IMR-90 (cell line): ENCODE results near the gene AHNAK. TPM values are rescaled to one million over a fixed set of nuclear protein-coding genes. Genes with fewer than 3 reads are reported as not detected.

ENCODE experiments used
- ATAC-seq: fragments of 200-7000 bp; cut with Tn5 transposase; 2 replicates; pipeline ENCODE4 v1.9.1; 2020; ENCODE audit warnings: low read depth, mild to moderate bottlenecking, moderate library complexity
- BruUV-seq: library from RNA; stranded (reverse); fragments of 400-500 nt; replicated peaks from 2 replicates; lab custom pipeline; 2021; lab: Mats Ljungman, UMichigan
- CTCF ChIA-PET: fragments of 300-600 bp; formaldehyde crosslinking; extraction: SDS; loops from one replicate; lab custom pipeline; 2021; ENCODE audit warnings: antibody characterized with exemption; lab: Yijun Ruan, JAX
- POLR2A ChIA-PET: fragments of 300-600 bp; sonication (Branson Sonifier 250); formaldehyde crosslinking; loops from one replicate; lab custom pipeline; 2022; ENCODE audit warnings: antibody characterized with exemption; ENCODE audit not compliant: unreplicated experiment; lab: Charles Lee
- DNase-seq: peaks from one replicate; pipeline ENCODE4 v3.0.0; 2013
- H2AFZ ChIP-seq: replicated peaks from 2 replicates; pipeline ENCODE3; 2013; ENCODE audit warnings: low read length, mild to moderate bottlenecking; ENCODE audit not compliant: poor library complexity
- H2AK5ac ChIP-seq: 2 replicates; pipeline ENCODE4 v1.6.1; 2013; ENCODE audit warnings: low read depth, low read length, inconsistent platforms
- H2AK9ac ChIP-seq: replicated peaks from 2 replicates; pipeline ENCODE3; 2013; ENCODE audit warnings: mild to moderate bottlenecking, low read depth, low read length, moderate library complexity; ENCODE audit not compliant: poor library complexity
- H2BK120ac ChIP-seq: 2 replicates; pipeline ENCODE4 v1.6.1; 2013; ENCODE audit warnings: low read depth, low read length, inconsistent platforms
- H2BK15ac ChIP-seq: 3 replicates; pipeline ENCODE4 v1.6.1; 2013; ENCODE audit warnings: low read depth, low read length, inconsistent platforms
- H2BK20ac ChIP-seq: 2 replicates; pipeline ENCODE4 v1.6.1; 2013; ENCODE audit warnings: low read depth, mild to moderate bottlenecking, inconsistent platforms, low read length, moderate library complexity
- H2BK5ac ChIP-seq: 2 replicates; pipeline ENCODE4 v1.6.1; 2013; ENCODE audit warnings: mild to moderate bottlenecking, low read depth, low read length, inconsistent platforms; ENCODE audit not compliant: poor library complexity, severe bottlenecking
- H3K14ac ChIP-seq: replicated peaks from 2 replicates; pipeline ENCODE4 v1.6.1; 2013; ENCODE audit warnings: low read depth, low read length, inconsistent platforms
- H3K18ac ChIP-seq: 2 replicates; pipeline ENCODE4 v1.6.1; 2013; ENCODE audit warnings: low read depth, low read length, control low read depth
- H3K23ac ChIP-seq: 2 replicates; pipeline ENCODE4 v1.6.1; 2013; ENCODE audit warnings: low read depth, low read length, inconsistent platforms
- H3K27ac ChIP-seq: 2 replicates; pipeline ENCODE4 v1.5.1; 2013; ENCODE audit warnings: mild to moderate bottlenecking, control low read depth, low read length; ENCODE audit not compliant: insufficient read depth
- H3K27me3 ChIP-seq: 2 replicates; pipeline ENCODE4 v1.6.1; 2013; ENCODE audit warnings: low read length; ENCODE audit not compliant: control insufficient read depth, insufficient read depth
- H3K36me3 ChIP-seq: 2 replicates; pipeline ENCODE4 v1.6.1; 2013; ENCODE audit warnings: low read length, mixed read lengths; ENCODE audit not compliant: control insufficient read depth, insufficient read depth
- H3K4ac ChIP-seq: 2 replicates; pipeline ENCODE4 v1.6.1; 2013; ENCODE audit warnings: low read depth, low read length, inconsistent platforms
- H3K4me1 ChIP-seq: 2 replicates; pipeline ENCODE4 v1.6.1; 2013; ENCODE audit warnings: low read length, mixed read lengths; ENCODE audit not compliant: control insufficient read depth, insufficient read depth
- H3K4me2 ChIP-seq: 2 replicates; pipeline ENCODE4 v1.6.1; 2013; ENCODE audit warnings: low read depth, mild to moderate bottlenecking, control low read depth, low read length, moderate library complexity
- H3K4me3 ChIP-seq: 2 replicates; pipeline ENCODE4 v1.5.1; 2013; ENCODE audit warnings: low read depth, mild to moderate bottlenecking, control low read depth, low read length, moderate library complexity; ENCODE audit not compliant: insufficient read depth
- H3K56ac ChIP-seq: 2 replicates; pipeline ENCODE4 v1.6.1; 2013; ENCODE audit warnings: low read length, inconsistent platforms; ENCODE audit not compliant: insufficient read depth; ENCODE audit errors: extremely low read depth
- H3K79me1 ChIP-seq, 2 experiments: 2 replicates each; pipeline ENCODE4 v1.6.1; 2013; ENCODE audit warnings: low read length in 2 of 2, inconsistent platforms in 1 of 2, low read depth in 1 of 2
- H3K9ac ChIP-seq: 2 replicates; pipeline ENCODE4 v1.6.1; 2013; ENCODE audit warnings: low read depth, low read length, control low read depth
- H3K9me1 ChIP-seq: 2 replicates; pipeline ENCODE4 v1.6.1; 2013; ENCODE audit warnings: low read length, inconsistent platforms; ENCODE audit not compliant: insufficient read depth
- H3K9me3 ChIP-seq: 2 replicates; pipeline ENCODE4 v1.6.1; 2013; ENCODE audit warnings: low read length; ENCODE audit not compliant: control insufficient read depth, insufficient read depth
- H4K20me1 ChIP-seq: 2 replicates; pipeline ENCODE4 v1.6.1; 2013; ENCODE audit warnings: low read length, inconsistent platforms; ENCODE audit not compliant: insufficient read depth
- H4K5ac ChIP-seq: 2 replicates; pipeline ENCODE4 v1.6.1; 2013; ENCODE audit warnings: mild to moderate bottlenecking, low read depth, low read length, control low read depth
- H4K8ac ChIP-seq, 2 experiments: 2 replicates each; pipeline ENCODE4 v1.6.1; 2013; ENCODE audit warnings: low read depth in 2 of 2, low read length in 2 of 2, control low read depth in 1 of 2, inconsistent platforms in 1 of 2
- H4K91ac ChIP-seq: 2 replicates; pipeline ENCODE4 v1.6.1; 2013; ENCODE audit warnings: low read depth, low read length, inconsistent platforms; ENCODE audit not compliant: insufficient read depth
- BHLHE40 ChIP-seq: fragments of 150-350 bp; IDR thresholded peaks from 2 replicates; pipeline ENCODE4 v1.6.1; 2016; ENCODE audit warnings: mild to moderate bottlenecking, low read depth, low read length
- CEBPB ChIP-seq: IDR thresholded peaks from 2 replicates; pipeline ENCODE4 v1.6.1; 2012; ENCODE audit warnings: low read depth, low read length, improper control_type of control experiment
- CHD1 ChIP-seq: IDR thresholded peaks from 2 replicates; pipeline ENCODE4 v1.6.1; 2012; ENCODE audit warnings: low read depth, low read length, improper control_type of control experiment
- FOS ChIP-seq: fragments of 150-350 bp; IDR thresholded peaks from 2 replicates; pipeline ENCODE4 v1.6.1; 2016; ENCODE audit warnings: low read depth, low read length
- MAFK ChIP-seq: IDR thresholded peaks from 2 replicates; pipeline ENCODE4 v1.6.1; 2012; ENCODE audit warnings: low read depth, low read length, improper control_type of control experiment
- MAZ ChIP-seq: IDR thresholded peaks from 2 replicates; pipeline ENCODE4 v1.6.1; 2012; ENCODE audit warnings: low read depth, mild to moderate bottlenecking, low read length, improper control_type of control experiment, moderate library complexity, borderline replicate concordance
- NFE2L2 ChIP-seq: fragments of 150-350 bp; IDR thresholded peaks from 2 replicates; pipeline ENCODE4 v1.6.1; 2016; ENCODE audit warnings: low read depth, mild to moderate bottlenecking, low read length
- POLR2A ChIP-seq: IDR thresholded peaks from 2 replicates; pipeline ENCODE4 v1.6.1; 2012; ENCODE audit warnings: mild to moderate bottlenecking, low read depth, low read length
- RAD21 ChIP-seq: IDR thresholded peaks from 2 replicates; pipeline ENCODE4 v1.6.1; 2012; ENCODE audit warnings: low read length, improper control_type of control experiment
- RCOR1 ChIP-seq: IDR thresholded peaks from 2 replicates; pipeline ENCODE4 v1.6.1; 2012; ENCODE audit warnings: mild to moderate bottlenecking, low read length, improper control_type of control experiment; ENCODE audit not compliant: insufficient replicate concordance
- RFX5 ChIP-seq: IDR thresholded peaks from 2 replicates; pipeline ENCODE4 v1.8.0; 2012; ENCODE audit warnings: low read depth, mild to moderate bottlenecking, low read length, moderate library complexity
- SMC3 ChIP-seq: fragments of 150-350 bp; IDR thresholded peaks from 2 replicates; pipeline ENCODE4 v1.6.1; 2016; ENCODE audit warnings: low read depth, mild to moderate bottlenecking, antibody characterized with exemption, low read length, moderate library complexity
- WGBS, 2 experiments: methylation state at CpG; one replicate each; pipeline versions ENCODE4 v1.1.5 to v1.1.7; 2013; ENCODE audit warnings: missing lambda C conversion rate in 2 of 2; ENCODE audit not compliant: insufficient read length in 1 of 2; ENCODE audit errors: extremely low coverage in 2 of 2; 5-methylcytosine and 5-hydroxymethylcytosine counted together
- dilution Hi-C: fragments of 300-500 bp; cut with HindIII; formaldehyde crosslinking; loops from one replicate; pipeline ENCODE4 v1.14.3; 2018; ENCODE audit warnings: low sequenced_read_pairs; ENCODE audit not compliant: unreplicated experiment
- in situ Hi-C: fragments of 300-500 bp; cut with MboI; formaldehyde crosslinking; loops from 3 replicates; pipeline ENCODE4 v1.14.3; 2019; ENCODE audit warnings: low sequenced_read_pairs, inconsistent platforms, mixed read lengths
- intact Hi-C: fragments of 100-400 bp; cut with micrococcal nuclease; formaldehyde crosslinking; loops from 2 replicates; pipeline ENCODE4 v1.10.0; 2022
- polyA plus RNA-seq, 3 experiments: library from polyadenylated mRNA; depleted of rRNA; stranded (reverse); fragments of >200 nt; gene quantifications; 2 replicates each; pipeline ENCODE4 v1.2.3, GENCODE V29; 2012; ENCODE audit warnings: low replicate concordance in 1 of 3
- total RNA-seq: library from RNA; depleted of rRNA; stranded (reverse); fragments of >200 nt; gene quantifications from 2 replicates; pipeline ENCODE4 v1.2.3, GENCODE V29; 2012
- TF ChIP-seq, protein P1 (sequence below): fragments of 150-350 bp; IDR thresholded peaks from 2 replicates; pipeline ENCODE4 v1.6.1; 2017; ENCODE audit warnings: mild to moderate bottlenecking, antibody characterized with exemption, low read length, low read depth
- TF ChIP-seq, protein P2 (sequence below): fragments of 150-350 bp; IDR thresholded peaks from 2 replicates; pipeline ENCODE4 v1.6.1; 2016; ENCODE audit warnings: low read depth, mild to moderate bottlenecking, low read length, moderate library complexity, borderline replicate concordance
- TF ChIP-seq, protein P3 (sequence below): conservative IDR thresholded peaks from 2 replicates; pipeline ENCODE4 v1.5.1; 2012; ENCODE audit warnings: mild to moderate bottlenecking, low read depth, low read length, improper control_type of control experiment

AHNAK gene
- total and polyA plus RNA-seq, 2 of the 4 experiments (the other 2 are of a cell fraction), result 95.1 to 695 TPM

DNA sequence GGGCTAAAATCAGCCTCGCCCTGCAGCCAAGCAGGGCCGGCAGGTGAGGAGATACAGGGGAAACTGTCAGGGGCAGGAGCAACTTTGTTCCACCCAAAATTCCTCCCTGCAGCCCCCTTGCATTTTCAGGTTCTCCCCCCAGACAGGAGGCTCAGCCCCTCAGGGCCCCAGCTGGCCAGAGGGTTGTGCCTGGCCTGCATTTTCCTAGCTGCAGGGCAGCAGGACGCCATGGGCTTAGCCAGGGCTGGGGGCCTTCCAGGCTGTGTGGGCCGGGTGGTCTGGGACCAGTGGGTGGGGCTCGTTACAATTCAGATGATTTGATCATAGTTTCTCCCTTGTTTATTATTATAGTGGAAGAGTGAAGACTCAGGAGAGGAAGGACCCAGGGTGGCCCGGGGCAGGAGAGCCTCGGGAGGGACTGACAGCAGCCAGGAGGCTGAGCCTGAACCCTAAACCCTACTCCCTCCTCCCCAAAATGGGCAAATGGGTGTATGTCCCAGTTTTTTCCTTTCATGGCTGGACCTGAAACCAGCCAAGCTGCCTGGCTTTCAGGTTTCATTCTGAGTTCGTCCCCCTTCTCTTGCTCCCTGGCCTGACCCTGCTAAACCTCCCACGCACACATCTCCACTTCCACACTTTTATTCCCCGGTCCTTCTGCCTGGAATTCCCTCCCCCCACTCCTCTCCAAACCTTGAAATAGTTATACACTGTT lies 40.0 kb downstream of the AHNAK start:
- Histone ChIP-seq H3K27me3 (no peaks in the 10 kb centered on the region), H3K9me1 (peaks cover 4% of the 10 kb centered on the region; the same call in 1 of the 2 replicates), H3K23ac (no peak overlapping the region), H3K4me2 (no peak overlapping the region), H3K9ac (no peak overlapping the region), H4K20me1 (no peaks in the 10 kb centered on the region), H4K8ac (no peak overlapping the region), H2AK9ac (no peak overlapping the region), H2BK5ac (no peak overlapping the region), H2BK15ac (no peak overlapping the region), H3K14ac (no peak overlapping the region), H4K5ac (no peak overlapping the region), H4K91ac (no peak overlapping the region), H3K9me3 (no peaks in the 10 kb centered on the region), H3K27ac (no peak overlapping the region), H3K4me1 (peaks cover 6% of the 10 kb centered on the region), H3K56ac (no peak overlapping the region), H3K4ac (no peak overlapping the region), H3K18ac (no peak overlapping the region), H2AFZ (no peak overlapping the region), H2BK20ac (no peak overlapping the region), H3K4me3 (no peak overlapping the region), H2AK5ac (no peak overlapping the region), H3K79me1 (peaks cover 5 to 13% of the 10 kb centered on the region in 2 experiments; a peak in 1 of 4 replicates), H2BK120ac (no peak overlapping the region), H3K36me3 (no peaks in the 10 kb centered on the region)
- ATAC-seq (no peak), DNase-seq (no peak)
- intact Hi-C loops, result loop anchor here (5.0 kb wide), 1 partner anchor 36 kb away; no protein-coding TSS in a partner anchor
- dilution Hi-C loops, result no loop called here
- 86% methylated on average over 3 of the region's 10 CpGs; no CpG with 5 or more reads in 1 of the 2 experiments for whole genome bisulfite sequencing, 2 experiments
- ChIA-PET POLR2A (interaction anchor here (0.6 kb wide), 1 partner anchor 61 kb away, joined by 4 read pairs; no protein-coding TSS in a partner anchor), CTCF (interaction anchor here (0.5 to 0.6 kb wide), 4 partner anchors 21 to 89 kb away, joined by 3 to 6 read pairs (median 4); no protein-coding TSS in a partner anchor)
- in situ Hi-C loops, result no loop called here
- BruUV-seq, result no TSS peak
- TF ChIP-seq RAD21, result no peak
- TF ChIP-seq MAZ, result no peak
- no peak for TF ChIP-seq CEBPB
- TF ChIP-seq, protein P1, sequence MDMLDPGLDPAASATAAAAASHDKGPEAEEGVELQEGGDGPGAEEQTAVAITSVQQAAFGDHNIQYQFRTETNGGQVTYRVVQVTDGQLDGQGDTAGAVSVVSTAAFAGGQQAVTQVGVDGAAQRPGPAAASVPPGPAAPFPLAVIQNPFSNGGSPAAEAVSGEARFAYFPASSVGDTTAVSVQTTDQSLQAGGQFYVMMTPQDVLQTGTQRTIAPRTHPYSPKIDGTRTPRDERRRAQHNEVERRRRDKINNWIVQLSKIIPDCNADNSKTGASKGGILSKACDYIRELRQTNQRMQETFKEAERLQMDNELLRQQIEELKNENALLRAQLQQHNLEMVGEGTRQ, result no peak
- no peak for TF ChIP-seq FOS
- TF ChIP-seq RCOR1, result no peak
- TF ChIP-seq, protein P2, sequence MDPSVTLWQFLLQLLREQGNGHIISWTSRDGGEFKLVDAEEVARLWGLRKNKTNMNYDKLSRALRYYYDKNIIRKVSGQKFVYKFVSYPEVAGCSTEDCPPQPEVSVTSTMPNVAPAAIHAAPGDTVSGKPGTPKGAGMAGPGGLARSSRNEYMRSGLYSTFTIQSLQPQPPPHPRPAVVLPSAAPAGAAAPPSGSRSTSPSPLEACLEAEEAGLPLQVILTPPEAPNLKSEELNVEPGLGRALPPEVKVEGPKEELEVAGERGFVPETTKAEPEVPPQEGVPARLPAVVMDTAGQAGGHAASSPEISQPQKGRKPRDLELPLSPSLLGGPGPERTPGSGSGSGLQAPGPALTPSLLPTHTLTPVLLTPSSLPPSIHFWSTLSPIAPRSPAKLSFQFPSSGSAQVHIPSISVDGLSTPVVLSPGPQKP, result no peak
- no peak for TF ChIP-seq CHD1
- no peak for TF ChIP-seq RFX5
- TF ChIP-seq, protein P3, sequence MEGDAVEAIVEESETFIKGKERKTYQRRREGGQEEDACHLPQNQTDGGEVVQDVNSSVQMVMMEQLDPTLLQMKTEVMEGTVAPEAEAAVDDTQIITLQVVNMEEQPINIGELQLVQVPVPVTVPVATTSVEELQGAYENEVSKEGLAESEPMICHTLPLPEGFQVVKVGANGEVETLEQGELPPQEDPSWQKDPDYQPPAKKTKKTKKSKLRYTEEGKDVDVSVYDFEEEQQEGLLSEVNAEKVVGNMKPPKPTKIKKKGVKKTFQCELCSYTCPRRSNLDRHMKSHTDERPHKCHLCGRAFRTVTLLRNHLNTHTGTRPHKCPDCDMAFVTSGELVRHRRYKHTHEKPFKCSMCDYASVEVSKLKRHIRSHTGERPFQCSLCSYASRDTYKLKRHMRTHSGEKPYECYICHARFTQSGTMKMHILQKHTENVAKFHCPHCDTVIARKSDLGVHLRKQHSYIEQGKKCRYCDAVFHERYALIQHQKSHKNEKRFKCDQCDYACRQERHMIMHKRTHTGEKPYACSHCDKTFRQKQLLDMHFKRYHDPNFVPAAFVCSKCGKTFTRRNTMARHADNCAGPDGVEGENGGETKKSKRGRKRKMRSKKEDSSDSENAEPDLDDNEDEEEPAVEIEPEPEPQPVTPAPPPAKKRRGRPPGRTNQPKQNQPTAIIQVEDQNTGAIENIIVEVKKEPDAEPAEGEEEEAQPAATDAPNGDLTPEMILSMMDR, result no peak
- no peak for TF ChIP-seq SMC3
- no peak for TF ChIP-seq POLR2A
- TF ChIP-seq BHLHE40, result no peak
- no peak for TF ChIP-seq NFE2L2
- no peak for TF ChIP-seq MAFK
